ENCODE data around the gene CAVIN2.

The CAVIN2 gene

DNA sequence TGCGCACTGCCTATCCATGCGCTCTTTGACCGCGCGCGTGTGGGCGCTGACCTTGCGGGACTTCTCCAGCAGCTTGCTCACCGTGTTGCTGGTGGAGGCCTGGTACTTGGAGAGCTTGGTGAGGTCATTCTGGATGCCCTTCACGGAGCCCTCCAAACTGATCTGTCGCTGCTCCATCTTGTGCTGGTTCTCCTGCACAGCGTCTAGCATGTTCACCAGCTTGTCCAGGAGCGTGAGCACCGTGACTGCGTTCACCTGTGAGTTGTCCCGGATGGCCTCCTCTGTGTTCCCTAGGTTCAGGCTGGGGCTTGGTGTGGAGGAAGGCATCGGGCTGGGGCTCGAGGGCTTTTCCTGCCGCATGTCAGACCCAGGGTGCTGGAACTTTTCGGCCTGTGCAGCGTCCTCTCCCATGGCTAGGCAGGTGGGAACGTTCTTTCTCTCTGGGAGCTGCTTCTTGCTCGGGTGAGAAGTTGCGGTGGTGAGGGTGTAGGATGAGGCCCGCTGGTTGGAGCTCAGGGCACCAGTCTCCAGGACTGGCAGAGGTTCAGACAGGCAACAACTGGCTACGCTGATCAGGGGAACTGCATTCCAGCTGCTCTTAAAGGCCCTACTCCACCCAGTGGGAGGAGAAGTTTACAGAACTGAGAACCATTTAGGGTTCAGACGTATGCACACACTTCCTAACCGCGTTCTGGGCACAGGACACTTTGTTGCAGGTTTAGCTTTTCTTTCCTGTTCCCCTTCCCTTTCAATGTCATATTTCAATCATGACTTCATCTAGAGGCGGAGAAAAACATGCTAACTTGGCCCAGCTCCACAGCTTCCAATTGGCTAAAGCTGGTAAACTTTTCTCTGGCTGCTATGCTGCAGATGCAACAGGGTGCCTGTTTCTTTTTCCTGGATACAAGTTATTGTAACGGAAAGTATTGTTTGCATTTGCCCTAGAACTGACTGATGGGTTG, at the start of gene CAVIN2:
TSS of gene CAVIN2 (minus strand) at position 574 of the 962 bp plus-strand sequence. CDS start at position 411, 163 bp downstream.
- DNase-seq: peak in 1 of 56 donors; percentile 15

GRCh38 chr2:191895743-191896142, 48.9 kb upstream of the CAVIN2 start:
- DNase-seq: no peak

- DNase-seq: no peak
Measured at GRCh38 chr2:191895195-191895594, 48.3 kb upstream of the CAVIN2 start.

DNA sequence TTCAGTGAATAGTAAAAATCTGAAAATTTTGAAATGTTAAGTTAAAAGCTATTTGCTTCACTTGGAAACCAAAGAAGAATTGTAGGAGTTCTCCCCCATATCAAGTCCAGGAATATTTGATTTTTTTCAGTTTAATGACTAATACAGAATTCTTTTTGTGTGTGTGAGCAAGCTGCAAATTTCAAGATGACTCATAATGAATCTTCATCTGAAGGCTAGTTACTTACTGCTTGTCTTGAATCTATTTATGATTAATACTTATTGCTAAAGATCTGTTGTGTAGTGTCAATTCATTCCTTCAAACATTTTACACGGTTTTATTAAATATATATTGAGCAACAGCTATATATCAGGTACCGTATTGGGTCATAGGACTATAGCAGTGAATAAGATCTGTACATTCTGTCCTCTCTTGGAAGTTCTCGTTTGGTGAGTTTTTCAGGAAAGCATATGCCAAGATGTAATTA, 47.8 kb upstream of the CAVIN2 start:
- DNase-seq: no peak

GRCh38 chr2:191892391-191892790, 45.5 kb upstream of the CAVIN2 start:
- no peak for DNase-seq

GRCh38 chr2:191891656-191892055, 44.8 kb upstream of the CAVIN2 start:
- no peak for DNase-seq

DNA sequence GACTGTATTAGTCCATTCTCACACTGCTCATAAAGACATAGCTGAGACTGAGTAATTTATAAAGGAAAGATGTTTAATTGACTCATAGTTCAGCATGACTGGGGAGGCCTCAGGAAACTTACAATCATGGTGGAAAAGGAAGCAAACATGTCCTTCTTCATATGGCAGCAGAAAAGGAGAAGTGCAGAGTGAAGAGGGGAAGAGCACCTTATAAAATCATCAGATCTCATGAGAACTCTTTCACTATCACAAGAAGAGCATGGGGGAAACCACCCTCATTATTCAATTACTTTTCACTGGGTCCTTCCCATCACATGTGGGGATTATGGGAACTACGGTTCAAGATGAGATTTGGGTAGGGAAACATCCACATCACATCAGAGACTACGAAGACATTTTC, 43.0 kb upstream of the CAVIN2 start:
- DNase-seq: no peak

DNA sequence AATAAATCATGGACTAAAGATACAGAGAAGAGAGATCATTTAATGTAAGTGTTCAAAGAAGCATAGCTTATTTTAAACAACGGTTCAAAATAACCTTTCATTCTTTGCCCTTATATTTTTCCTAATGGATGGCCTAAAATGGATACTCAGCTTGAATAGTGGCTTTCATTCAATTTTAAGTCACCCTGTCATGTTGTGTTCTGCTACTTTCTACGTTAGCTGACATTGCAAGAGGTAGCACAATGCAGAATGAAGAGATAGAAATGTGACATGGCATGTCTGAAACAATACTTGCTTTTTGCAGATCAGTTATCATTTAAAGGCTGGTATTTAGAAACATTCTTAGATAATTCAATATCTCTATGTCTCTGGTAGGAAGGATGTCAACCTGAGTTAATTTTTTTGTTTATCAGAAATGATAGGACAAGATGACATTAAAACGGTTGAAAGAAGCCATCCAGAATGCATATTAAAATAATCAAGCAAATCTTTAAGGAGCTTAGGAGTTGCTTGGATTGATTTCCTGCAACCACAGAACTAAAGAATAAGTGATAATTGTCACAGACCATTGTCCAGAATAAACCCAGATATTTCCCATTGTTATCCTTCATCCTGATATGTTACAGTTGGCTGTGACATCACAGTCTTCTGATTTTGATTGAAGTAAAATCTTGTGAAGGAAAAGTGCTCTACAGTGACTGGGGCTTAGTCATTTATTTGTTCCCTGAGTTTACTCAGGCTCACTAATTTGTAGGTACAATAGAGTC, 41.7 kb upstream of the CAVIN2 start:
- DNase-seq: no peak

GRCh38 chr2:191885650-191886049, 38.8 kb upstream of the CAVIN2 start:
- DNase-seq: no peak

- DNase-seq: no peak
Measured at GRCh38 chr2:191885098-191885497, 38.2 kb upstream of the CAVIN2 start.

DNA sequence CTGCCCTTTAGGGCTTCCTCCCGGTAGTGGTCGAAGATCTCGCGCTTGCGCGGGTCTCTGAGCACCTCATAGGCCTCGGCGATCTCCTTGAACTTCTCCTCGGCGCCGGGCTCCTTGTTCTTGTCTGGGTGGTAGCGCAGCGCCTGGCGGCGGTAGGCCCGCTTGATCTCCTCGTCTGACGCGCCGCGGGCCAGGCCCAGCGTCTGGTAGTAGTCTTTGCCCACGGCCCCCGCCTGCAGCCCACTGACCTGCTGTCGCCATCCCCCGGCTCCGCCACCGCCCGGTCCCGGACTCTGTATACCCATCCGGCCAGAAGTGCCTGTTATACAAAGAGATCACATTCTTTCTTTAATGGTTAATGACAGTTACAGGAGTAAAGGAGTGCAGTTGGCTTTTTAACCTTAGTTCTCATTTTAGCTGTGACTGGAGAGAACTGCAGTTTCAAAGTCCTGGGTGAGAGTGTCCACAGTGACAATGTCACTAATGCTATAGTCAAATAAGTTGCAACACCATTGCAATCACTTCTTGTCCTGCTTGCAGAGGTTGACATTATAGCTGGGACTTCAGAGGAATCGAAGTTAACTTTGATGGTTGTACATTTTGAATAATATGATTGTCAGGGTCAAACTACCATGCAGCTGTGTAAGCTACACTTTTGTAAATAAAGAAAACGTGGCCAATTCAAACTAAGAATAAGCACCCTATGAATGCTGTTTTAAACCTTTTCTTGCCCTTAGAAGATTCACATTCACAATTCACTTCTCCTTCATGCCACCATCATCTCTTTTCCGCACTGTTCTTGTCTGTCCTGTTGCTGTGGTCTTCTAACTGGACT, 35.3 kb upstream of the CAVIN2 start:
- no peak for DNase-seq

- DNase-seq: no peak
Measured at GRCh38 chr2:191878548-191879279, 31.8 kb upstream of the CAVIN2 start.

GRCh38 chr2:191877875-191878274, 31.0 kb upstream of the CAVIN2 start:
- DNase-seq: no peak

GRCh38 chr2:191875859-191876258, 29.0 kb upstream of the CAVIN2 start:
- no peak for DNase-seq

DNA sequence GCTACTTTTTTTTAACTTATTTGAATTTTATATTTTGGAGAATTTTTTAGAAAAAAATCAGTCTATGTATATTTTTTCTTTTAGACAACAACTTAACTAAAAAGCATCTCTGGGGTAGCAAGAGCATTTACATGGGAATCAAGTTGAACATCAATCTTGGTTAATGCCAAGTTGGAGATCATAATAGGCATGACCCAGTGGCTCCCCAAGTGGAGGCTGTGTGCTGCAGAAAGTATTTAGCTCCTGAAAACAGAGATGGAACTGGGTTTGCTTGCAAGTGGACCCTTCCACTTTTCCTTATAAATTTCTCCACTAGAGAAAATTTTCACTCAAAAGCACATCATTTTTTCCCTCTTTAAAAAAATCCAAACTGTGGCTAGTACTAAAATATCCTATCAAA, 23.9 kb upstream of the CAVIN2 start:
- no peak for DNase-seq

GRCh38 chr2:191869781-191870180, 22.9 kb upstream of the CAVIN2 start:
- DNase-seq: no peak

DNA sequence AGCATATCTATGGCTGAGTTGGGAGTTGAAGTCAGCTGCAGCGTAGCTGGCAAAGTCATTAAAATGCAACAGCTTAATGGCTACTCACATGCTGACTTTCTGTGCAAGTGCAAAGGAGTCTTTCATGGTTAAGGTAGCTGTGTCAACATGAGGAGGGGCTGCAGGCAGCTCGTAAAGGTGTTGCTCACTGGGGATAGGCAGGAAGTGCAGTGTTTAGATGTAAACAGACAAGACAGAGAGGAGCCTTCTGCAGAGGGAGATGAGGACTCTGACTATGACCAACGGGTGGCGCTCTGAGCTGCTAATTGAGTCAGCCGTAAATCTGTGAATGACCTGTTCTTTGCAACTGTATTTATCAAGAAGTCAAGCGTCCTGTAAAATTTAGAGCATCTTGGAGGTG, 22.3 kb upstream of the CAVIN2 start:
- DNase-seq: peak in 17 of 56 donors; percentile 7 to 65 (median 22)

GRCh38 chr2:191867507-191867847, 20.6 kb upstream of the CAVIN2 start:
- DNase-seq: no peak

- DNase-seq: no peak
Measured at GRCh38 chr2:191866675-191867506, 20.0 kb upstream of the CAVIN2 start.

- DNase-seq: no peak
Measured at GRCh38 chr2:191866195-191866594, 19.3 kb upstream of the CAVIN2 start.
